ENCODE data around the gene FCN2. TPM values are rescaled to one million over a fixed set of nuclear protein-coding genes. Genes with fewer than 3 reads are reported as not detected.

The FCN2 gene
- total RNA-seq, 2 experiments from 2014 or later = not detected

- CTCF ChIA-PET = no interaction called here
- no peak for ATAC-seq
- no peak for DNase-seq
- H3K36me3 Mint-ChIP-seq (ENCODE audit: low read depth) = no peaks in the 10 kb centered on the region
- no peaks in the 10 kb centered on the region for H3K4me1 Mint-ChIP-seq
- no peak overlapping the region for H3K4me3 Mint-ChIP-seq
- no peak overlapping the region for H3K27ac Mint-ChIP-seq
- peaks cover 2% of the 10 kb centered on the region for H3K27me3 Mint-ChIP-seq
- intact Hi-C loops (cut with DNase I, micrococcal nuclease) = no loop called here
- POLR2A ChIA-PET = no interaction called here
- H3K9me3 Mint-ChIP-seq (ENCODE audit: low read depth) = no peaks in the 10 kb centered on the region
These were observed 5.2 kb upstream of the FCN2 start for GRCh38 chr9:134875371-134875770.

GRCh38 chr9:134877541-134877940 is 3.1 kb upstream of the FCN2 start:
- peaks cover 2% of the 10 kb centered on the region for H3K27me3 Mint-ChIP-seq
- DNase-seq (no peak), ATAC-seq (no peak)
- intact Hi-C loops (cut with DNase I, micrococcal nuclease) = no loop called here
- no peak overlapping the region for H3K4me3 Mint-ChIP-seq
- H3K4me1 Mint-ChIP-seq = no peaks in the 10 kb centered on the region
- ChIA-PET POLR2A (no interaction called here), CTCF (no interaction called here)
- H3K27ac Mint-ChIP-seq = no peak overlapping the region
- no peaks in the 10 kb centered on the region for H3K36me3 Mint-ChIP-seq (ENCODE audit: low read depth)
- no peaks in the 10 kb centered on the region for H3K9me3 Mint-ChIP-seq (ENCODE audit: low read depth)

GRCh38 chr9:134879664-134880483 is 736 bp upstream of the FCN2 start:
- ATAC-seq = no peak
- DNase-seq = no peak
- H3K27ac Mint-ChIP-seq = no peak overlapping the region
- intact Hi-C loops (cut with DNase I, micrococcal nuclease) = no loop called here
- CTCF ChIA-PET = no interaction called here
- POLR2A ChIA-PET = no interaction called here
- H3K36me3 Mint-ChIP-seq (ENCODE audit: low read depth) = no peaks in the 10 kb centered on the region
- H3K4me3 Mint-ChIP-seq = no peak overlapping the region
- peaks cover 2% of the 10 kb centered on the region for H3K27me3 Mint-ChIP-seq
- H3K9me3 Mint-ChIP-seq (ENCODE audit: low read depth) = no peaks in the 10 kb centered on the region
- H3K4me1 Mint-ChIP-seq = no peaks in the 10 kb centered on the region

- no peak overlapping the region for H3K27ac Mint-ChIP-seq
- H3K9me3 Mint-ChIP-seq (ENCODE audit: low read depth) = no peaks in the 10 kb centered on the region
- DNase-seq (no peak), ATAC-seq (no peak)
- no peaks in the 10 kb centered on the region for H3K36me3 Mint-ChIP-seq (ENCODE audit: low read depth)
- CTCF ChIA-PET = no interaction called here
- no peak overlapping the region for H3K4me3 Mint-ChIP-seq
- no peaks in the 10 kb centered on the region for H3K4me1 Mint-ChIP-seq
- intact Hi-C loops (cut with DNase I, micrococcal nuclease) = no loop called here
- POLR2A ChIA-PET = no interaction called here
- H3K27me3 Mint-ChIP-seq = no peaks in the 10 kb centered on the region
These were observed 682 bp downstream of the FCN2 start for GRCh38 chr9:134881313-134881670.

GRCh38 chr9:134882204-134882785 is 1.7 kb downstream of the FCN2 start:
- Mint-ChIP-seq H3K4me3 (no peak overlapping the region), H3K27ac (no peak overlapping the region), H3K4me1 (no peaks in the 10 kb centered on the region), H3K27me3 (no peaks in the 10 kb centered on the region), H3K9me3 (ENCODE audit: low read depth) (no peaks in the 10 kb centered on the region), H3K36me3 (ENCODE audit: low read depth) (no peaks in the 10 kb centered on the region)
- POLR2A ChIA-PET = no interaction called here
- ATAC-seq (no peak), DNase-seq (no peak)
- intact Hi-C loops (cut with DNase I, micrococcal nuclease) = no loop called here
- CTCF ChIA-PET = interaction anchor here (0.6 to 1.1 kb wide), 2 partner anchors 8 to 45 kb away, joined by 3 to 5 read pairs; no protein-coding TSS in a partner anchor

DNA sequence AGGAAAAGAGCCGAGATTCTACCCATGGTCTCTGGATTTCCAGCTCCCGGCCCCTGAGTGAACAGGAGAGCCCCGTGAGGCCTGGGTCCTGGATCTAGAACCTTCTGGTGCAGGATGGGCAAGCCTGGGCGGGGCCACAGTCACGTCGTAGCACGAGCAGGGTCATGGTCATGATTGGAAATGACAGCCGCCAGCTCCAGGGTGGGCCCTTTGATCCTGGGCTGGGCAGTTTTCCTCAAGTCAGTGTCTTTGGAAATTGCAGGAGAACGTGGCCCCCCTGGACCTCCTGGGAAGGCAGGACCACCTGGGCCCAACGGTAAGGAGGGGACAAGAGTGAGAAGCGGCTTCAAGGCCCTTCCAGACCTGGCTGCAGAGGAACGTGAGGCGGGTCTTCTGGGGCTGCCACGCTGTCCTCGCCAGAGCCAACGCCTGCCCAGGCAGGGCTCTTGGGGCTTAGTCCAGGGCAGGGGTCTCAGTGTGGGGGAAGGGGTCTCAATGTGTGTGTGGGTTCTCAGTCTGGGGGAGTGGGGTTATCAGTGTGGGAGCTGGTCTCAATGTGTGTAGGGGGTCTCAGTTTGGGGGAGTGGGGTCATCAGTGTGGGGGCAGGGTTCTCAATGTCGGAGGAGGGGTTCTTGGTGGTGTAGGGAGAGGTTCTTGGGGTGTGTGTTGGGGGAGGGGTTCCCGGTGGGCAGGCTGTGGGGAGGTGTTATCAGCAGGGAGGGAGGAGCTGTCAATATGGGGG is 2.6 kb downstream of the FCN2 start:
- Mint-ChIP-seq H3K36me3 (ENCODE audit: low read depth) (no peaks in the 10 kb centered on the region), H3K27ac (no peak overlapping the region), H3K4me1 (no peaks in the 10 kb centered on the region), H3K27me3 (no peaks in the 10 kb centered on the region), H3K9me3 (ENCODE audit: low read depth) (no peaks in the 10 kb centered on the region), H3K4me3 (no peak overlapping the region)
- DNase-seq = no peak
- intact Hi-C loops (cut with DNase I, micrococcal nuclease) = no loop called here
- ChIA-PET POLR2A (no interaction called here), CTCF (interaction anchor here (1.1 kb wide), 1 partner anchor 9 kb away, joined by 5 read pairs; no protein-coding TSS in a partner anchor)
- no peak for ATAC-seq

DNA sequence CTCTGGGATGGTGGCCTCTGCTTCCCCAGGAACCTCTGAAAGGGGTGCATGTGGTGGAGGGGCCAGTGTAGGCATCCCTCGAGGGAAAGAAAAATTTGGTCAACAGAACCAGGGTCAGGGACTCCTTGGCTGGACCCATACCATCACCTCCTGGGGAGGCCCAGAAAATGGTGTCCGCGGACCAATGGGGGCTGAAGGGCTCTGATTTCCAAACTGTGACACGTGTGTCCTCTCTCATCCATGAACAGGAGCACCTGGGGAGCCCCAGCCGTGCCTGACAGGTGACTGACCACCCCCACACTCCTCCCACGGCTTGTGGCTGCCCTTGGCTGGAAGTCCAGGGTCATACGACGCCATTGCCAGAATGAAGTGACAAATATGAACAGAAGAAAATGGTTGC is 3.9 kb downstream of the FCN2 start:
- intact Hi-C loops (cut with DNase I, micrococcal nuclease) = no loop called here
- H3K4me3 Mint-ChIP-seq = no peak overlapping the region
- ChIA-PET CTCF (no interaction called here), POLR2A (no interaction called here)
- no peaks in the 10 kb centered on the region for H3K4me1 Mint-ChIP-seq
- DNase-seq = no peak
- H3K27ac Mint-ChIP-seq = no peak overlapping the region
- no peaks in the 10 kb centered on the region for H3K27me3 Mint-ChIP-seq
- no peaks in the 10 kb centered on the region for H3K9me3 Mint-ChIP-seq (ENCODE audit: low read depth)
- H3K36me3 Mint-ChIP-seq (ENCODE audit: low read depth) = no peaks in the 10 kb centered on the region
- ATAC-seq = no peak

DNA sequence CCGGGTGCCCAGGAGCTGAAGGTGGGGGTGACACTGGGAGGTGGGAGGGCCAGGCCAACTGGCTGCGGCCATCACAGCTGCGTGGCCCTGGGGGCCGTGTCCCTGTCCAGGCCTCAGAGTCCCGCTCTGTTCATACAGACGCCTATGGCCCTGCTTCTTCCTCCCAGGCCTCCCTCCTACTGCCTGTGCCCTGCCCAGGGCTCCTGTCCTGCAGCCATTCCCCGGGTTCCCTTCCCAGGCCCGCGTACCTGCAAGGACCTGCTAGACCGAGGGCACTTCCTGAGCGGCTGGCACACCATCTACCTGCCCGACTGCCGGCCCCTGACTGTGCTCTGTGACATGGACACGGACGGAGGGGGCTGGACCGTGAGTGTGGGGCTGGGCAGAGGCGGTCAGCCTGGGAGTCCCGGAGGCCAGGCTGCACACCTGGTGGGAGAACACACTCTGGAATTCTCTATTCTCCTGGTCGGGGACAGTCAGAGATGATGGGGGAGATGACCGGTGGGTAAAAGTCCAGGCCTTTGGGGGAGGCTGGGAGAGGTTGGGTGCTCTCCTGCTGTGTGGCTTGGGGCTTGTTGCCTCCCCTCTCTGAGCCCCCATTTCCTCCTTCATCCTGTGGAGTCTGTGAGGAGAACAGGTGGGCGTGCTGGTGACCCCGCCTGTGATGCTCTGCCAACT is 4.5 kb downstream of the FCN2 start:
- ATAC-seq (no peak), DNase-seq (no peak)
- Mint-ChIP-seq H3K4me1 (no peaks in the 10 kb centered on the region), H3K4me3 (no peak overlapping the region), H3K9me3 (ENCODE audit: low read depth) (no peaks in the 10 kb centered on the region), H3K36me3 (ENCODE audit: low read depth) (no peaks in the 10 kb centered on the region), H3K27me3 (no peaks in the 10 kb centered on the region), H3K27ac (no peak overlapping the region)
- CTCF ChIA-PET = no interaction called here
- intact Hi-C loops (cut with DNase I, micrococcal nuclease) = no loop called here
- POLR2A ChIA-PET = no interaction called here

DNA sequence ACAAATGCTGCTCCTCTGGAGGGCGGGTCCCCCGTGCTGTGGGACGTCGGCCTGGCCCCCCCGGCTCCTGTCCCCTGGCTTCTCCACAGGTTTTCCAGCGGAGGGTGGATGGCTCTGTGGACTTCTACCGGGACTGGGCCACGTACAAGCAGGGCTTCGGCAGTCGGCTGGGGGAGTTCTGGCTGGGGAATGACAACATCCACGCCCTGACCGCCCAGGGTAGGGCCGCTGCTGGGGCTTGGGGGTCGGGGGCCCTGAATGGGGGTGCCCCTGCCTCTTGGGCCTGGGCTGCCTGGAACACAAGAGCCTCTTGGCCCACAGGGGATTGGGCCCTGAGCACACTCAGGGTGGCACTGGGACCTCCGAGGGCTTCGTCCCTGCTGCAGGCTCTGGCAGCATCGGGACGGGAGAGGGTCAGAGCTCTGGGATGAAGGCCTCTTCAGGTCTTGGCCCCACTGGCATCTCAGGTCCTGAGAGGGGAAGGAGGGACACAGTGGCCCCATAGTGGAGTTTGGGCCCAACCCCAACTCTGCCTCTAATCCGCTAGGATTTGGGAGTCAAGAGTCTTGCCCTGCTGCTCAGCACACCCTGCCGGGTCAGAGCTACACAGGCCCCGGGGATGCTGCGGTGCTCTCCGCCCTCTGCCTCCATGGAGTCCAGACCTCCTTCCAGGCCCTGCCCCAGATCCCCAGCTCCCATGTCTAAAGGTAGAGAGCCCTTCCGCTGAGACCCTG is 5.2 kb downstream of the FCN2 start:
- Mint-ChIP-seq H3K36me3 (ENCODE audit: low read depth) (no peaks in the 10 kb centered on the region), H3K9me3 (ENCODE audit: low read depth) (no peaks in the 10 kb centered on the region), H3K4me1 (no peaks in the 10 kb centered on the region), H3K27me3 (no peaks in the 10 kb centered on the region), H3K27ac (no peak overlapping the region), H3K4me3 (no peak overlapping the region)
- ATAC-seq (no peak), DNase-seq (no peak)
- POLR2A ChIA-PET = no interaction called here
- intact Hi-C loops (cut with DNase I, micrococcal nuclease) = no loop called here
- CTCF ChIA-PET = no interaction called here

DNA sequence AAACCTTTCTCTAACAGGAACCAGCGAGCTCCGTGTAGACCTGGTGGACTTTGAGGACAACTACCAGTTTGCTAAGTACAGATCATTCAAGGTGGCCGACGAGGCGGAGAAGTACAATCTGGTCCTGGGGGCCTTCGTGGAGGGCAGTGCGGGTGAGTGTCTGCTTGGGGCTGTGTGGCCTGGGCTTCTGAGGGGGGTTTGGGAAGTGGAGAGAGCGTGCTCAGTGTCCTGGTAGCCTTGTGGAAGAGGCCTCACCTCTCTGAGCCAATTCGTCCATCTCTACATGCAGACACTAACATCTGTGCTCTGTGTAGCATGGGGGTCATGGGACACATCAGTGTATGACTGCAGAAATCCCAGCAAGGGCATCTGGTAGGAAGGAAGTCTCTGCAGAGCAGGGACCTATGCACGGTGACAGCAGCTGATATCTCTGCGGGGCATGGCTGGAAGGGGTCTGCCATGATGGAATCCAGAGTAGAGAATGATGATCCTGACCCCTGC is 5.9 kb downstream of the FCN2 start:
- CTCF ChIA-PET = no interaction called here
- ATAC-seq (no peak), DNase-seq (no peak)
- H3K4me3 Mint-ChIP-seq = no peak overlapping the region
- H3K27ac Mint-ChIP-seq = no peak overlapping the region
- H3K36me3 Mint-ChIP-seq (ENCODE audit: low read depth) = no peaks in the 10 kb centered on the region
- intact Hi-C loops (cut with DNase I, micrococcal nuclease) = no loop called here
- H3K27me3 Mint-ChIP-seq = no peaks in the 10 kb centered on the region
- no peaks in the 10 kb centered on the region for H3K4me1 Mint-ChIP-seq
- H3K9me3 Mint-ChIP-seq (ENCODE audit: low read depth) = no peaks in the 10 kb centered on the region
- POLR2A ChIA-PET = no interaction called here

GRCh38 chr9:134887219-134887618 is 6.6 kb downstream of the FCN2 start:
- ATAC-seq = no peak
- ChIA-PET POLR2A (no interaction called here), CTCF (no interaction called here)
- no peaks in the 10 kb centered on the region for H3K9me3 Mint-ChIP-seq (ENCODE audit: low read depth)
- no peaks in the 10 kb centered on the region for H3K4me1 Mint-ChIP-seq
- DNase-seq = no peak
- no peaks in the 10 kb centered on the region for H3K36me3 Mint-ChIP-seq (ENCODE audit: low read depth)
- intact Hi-C loops (cut with DNase I, micrococcal nuclease) = no loop called here
- H3K4me3 Mint-ChIP-seq = no peak overlapping the region
- no peak overlapping the region for H3K27ac Mint-ChIP-seq
- H3K27me3 Mint-ChIP-seq = no peaks in the 10 kb centered on the region
